HPDE6-E6E7 (cell line): ENCODE results near the gene SUN1.
"Not testable (repeated sequence)": the region's sequence is repeated elsewhere in the genome, so short reads cannot be mapped to it uniquely, and the experiment has no call there.

Experiments used
- DNase-seq: peaks from one replicate; pipeline ENCODE4 v3.0.0; 2011; ENCODE audit warnings: missing footprints; ENCODE audit errors: extremely low spot score

Gene SUN1

GRCh38 chr7:856444-857095 lies 24.3 kb downstream of the SUN1 start:
- no peak for DNase-seq

DNA sequence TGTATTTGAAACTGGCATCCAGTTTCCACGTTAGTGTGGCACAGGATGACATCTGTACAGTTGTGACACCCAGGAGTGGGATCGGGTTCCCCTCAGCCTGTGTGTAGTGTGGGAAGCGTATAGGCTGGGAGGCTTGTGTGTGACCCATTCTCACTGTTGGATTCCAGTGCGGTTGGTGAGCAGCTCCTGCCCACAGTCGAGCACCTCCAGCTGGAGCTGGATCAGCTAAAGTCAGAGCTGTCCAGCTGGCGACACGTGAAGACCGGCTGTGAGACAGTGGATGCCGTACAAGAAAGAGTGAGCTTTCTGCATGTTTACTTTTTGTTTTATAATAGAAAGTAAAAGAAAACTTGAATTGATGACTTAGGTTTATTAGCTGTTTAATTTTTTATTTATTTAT lies 25.4 kb downstream of the SUN1 start:
- no peak for DNase-seq

GRCh38 chr7:859359-860030 lies 27.2 kb downstream of the SUN1 start:
- no peak for DNase-seq

DNA sequence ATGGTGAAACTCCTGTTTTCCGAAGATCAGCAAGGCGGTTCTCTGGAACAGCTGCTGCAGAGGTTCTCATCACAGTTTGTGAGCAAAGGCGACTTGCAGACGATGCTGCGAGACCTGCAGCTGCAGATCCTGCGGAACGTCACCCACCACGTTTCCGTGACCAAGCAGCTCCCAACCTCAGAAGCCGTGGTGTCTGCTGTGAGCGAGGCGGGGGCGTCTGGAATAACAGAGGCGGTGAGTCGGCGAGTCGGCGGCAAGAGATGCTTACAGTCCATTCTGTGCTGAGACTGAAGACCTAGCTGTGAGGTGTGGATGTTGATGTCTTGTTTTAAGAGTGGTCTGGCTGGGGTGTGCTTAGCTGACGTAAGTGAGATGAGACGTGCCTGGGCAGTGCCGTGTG lies 27.9 kb downstream of the SUN1 start:
- no peak for DNase-seq

- no peak for DNase-seq
Measured at GRCh38 chr7:861222-861621, 28.9 kb downstream of the SUN1 start.

DNA sequence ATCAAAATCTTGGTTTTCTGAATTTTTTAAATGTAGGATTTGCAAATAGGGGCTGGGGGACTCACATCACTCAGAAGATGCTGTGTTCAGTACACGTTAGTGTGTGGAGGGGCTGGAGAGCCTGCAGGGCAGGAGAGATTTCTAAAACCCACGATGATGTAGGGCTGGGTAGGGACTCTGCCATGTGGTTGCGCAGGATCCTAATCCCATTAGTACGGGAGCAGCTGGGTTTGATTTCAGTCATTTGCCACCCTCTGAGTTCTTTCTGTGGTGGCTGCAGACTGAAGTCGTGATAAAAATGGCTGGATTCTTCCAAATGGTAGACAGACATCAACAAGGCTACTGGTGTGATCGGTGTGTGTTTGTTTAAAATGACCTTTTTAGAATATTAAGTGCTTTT lies 29.9 kb downstream of the SUN1 start:
- DNase-seq = no peak

GRCh38 chr7:863106-863505 lies 30.8 kb downstream of the SUN1 start:
- no peak for DNase-seq

- no peak for DNase-seq
Measured at GRCh38 chr7:865921-866320, 33.6 kb downstream of the SUN1 start.

GRCh38 chr7:867001-867405 lies 34.7 kb downstream of the SUN1 start:
- DNase-seq = no peak

GRCh38 chr7:867406-868188 lies 35.3 kb downstream of the SUN1 start:
- DNase-seq = no peak

DNA sequence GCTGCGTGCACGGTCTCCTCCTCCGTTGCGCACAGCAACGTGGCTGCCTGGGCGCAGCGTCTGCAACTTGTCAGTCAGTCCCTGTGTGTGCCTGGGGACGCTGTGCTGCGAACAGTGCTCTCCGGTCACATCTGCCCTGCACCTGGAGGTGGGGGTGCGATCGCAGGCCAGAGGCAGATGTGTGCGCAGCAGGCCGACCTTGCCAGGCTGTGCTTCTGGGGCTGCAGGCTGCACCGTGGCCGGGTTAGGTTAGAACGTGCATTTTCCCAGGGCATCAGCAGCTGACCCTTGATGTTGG lies 35.9 kb downstream of the SUN1 start:
- DNase-seq = no peak

DNA sequence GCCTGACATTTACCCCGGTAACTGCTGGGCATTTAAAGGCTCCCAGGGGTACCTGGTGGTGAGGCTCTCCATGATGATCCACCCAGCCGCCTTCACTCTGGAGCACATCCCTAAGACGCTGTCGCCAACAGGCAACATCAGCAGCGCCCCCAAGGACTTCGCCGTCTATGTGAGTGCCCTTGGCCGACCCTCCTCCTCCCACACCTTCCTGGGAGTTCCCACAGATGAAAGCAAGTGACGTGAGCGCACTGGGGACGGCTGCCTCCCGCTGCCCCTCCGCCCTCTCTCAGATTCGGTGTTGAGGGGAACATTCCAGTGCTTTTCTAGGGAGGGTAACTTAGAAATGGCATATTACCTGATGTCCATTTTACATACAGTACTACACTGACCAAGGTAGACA lies 37.1 kb downstream of the SUN1 start:
- DNase-seq = no peak

GRCh38 chr7:871900-872537 lies 39.7 kb downstream of the SUN1 start:
- no peak for DNase-seq

DNA sequence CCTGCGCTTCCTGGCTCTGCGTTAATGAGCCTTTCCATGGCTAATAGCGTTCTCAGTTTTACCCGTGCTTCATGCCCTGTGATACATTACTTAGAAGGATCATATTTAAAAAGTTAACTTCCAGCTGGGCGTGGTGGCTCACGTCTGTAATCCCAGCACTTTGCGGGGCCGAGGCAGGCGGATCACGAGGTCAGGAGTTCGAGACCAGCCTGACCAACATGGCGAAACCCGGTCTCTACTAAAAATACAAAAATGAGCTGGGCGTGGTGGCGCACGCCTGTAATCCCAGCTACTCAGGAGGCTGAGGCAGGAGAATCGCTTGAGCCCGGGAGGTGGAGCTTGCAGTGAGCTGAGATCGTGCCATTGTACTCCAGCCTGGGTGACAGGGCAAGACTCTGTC lies 40.4 kb downstream of the SUN1 start:
- DNase-seq = not testable (repeated sequence)

- DNase-seq = peak; percentile 89
Measured at GRCh38 chr7:873367-874002, 41.2 kb downstream of the SUN1 start.

- DNase-seq = no peak
Measured at GRCh38 chr7:874031-874749, 41.9 kb downstream of the SUN1 start.

GRCh38 chr7:875051-875450 lies 42.8 kb downstream of the SUN1 start:
- no peak for DNase-seq

GRCh38 chr7:875476-876076 lies 43.3 kb downstream of the SUN1 start:
- DNase-seq = no peak

DNA sequence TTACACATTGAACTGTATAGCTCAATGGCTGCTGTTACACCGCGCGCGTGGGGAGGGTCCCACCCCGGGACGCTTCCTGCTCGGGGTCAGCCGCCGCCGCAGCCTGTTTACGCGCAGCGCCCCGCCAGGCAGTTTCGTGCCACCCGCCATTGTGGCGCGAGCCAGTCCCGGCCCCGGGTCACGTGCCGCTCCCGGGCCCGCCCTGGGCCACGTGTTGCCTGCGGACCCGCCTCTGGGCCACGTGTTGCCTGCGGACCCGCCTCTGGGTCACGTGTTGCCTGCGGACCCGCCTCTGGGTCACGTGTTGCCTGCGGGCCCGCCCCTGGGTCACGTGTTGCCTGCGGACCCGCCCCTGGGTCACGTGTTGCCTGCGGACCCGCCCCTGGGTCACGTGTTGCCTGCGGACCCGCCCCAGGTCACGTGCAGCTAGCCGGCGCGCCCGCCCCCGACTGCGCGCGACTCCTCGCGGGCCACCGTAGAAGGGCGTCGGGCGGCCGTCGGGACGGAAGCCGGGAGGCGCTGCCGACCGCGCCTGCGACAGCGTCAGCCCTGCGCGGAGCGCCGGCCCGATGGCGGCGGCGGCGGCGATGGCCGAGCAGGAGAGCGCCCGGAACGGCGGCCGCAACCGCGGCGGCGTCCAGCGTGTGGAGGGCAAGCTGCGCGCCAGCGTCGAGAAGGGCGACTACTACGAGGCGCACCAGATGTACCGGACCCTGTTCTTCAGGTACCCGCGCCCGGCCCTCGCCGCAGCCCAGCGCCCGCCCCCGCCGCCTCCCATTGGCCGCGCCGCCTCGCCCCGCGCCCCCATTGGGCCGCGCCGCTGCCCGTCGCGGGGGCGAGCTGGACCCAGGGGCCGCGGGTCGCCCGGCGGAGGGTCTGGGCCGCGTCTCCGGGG lies 44.0 kb downstream of the SUN1 start, which contains the start of gene GET4:
Gene GET4, plus strand, starts transcription at position 478 of the 895 bp plus-strand sequence. Its CDS starts 92 bp downstream, at position 570.
- DNase-seq = peak; percentile 78

GRCh38 chr7:876972-877311 lies 44.7 kb downstream of the SUN1 start:
- peak; percentile 51 for DNase-seq
